ENCODE measurements around the gene OPCML. TPM values are rescaled to one million over a fixed set of nuclear protein-coding genes. Genes with fewer than 3 reads are reported as not detected.

Gene OPCML
- total and polyA plus RNA-seq, 4 donors = under 0.01 to 0.01 TPM; not detected in 2

DNA sequence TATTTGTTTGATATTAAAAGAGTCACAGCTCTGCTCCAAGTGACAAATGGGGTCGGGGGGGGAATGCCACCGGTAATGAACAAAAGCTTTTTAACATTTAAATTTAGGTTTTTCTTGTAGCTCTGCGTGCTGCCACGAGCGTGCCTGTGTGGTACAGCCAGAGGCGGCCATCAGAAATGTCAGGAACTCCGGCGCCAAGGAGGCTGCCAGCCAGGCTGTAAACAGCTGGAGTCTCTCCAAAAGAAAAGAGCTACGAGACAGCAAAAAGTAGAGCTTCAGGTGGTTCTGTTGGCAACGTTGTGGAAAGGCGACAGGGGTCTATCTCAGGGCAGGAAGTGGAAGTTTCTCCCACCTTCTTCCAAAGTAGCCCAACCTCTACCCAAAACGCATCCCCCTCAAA lies 532.8 kb downstream of the OPCML start:
- 28% methylated on average over 12 of the region's 12 CpGs for WGBS
- Histone ChIP-seq H3K27me3 (ENCODE audit: control insufficient read depth in 4 of 4, insufficient read depth in 4 of 4, low read length in 3 of 4) (peaks cover 0 to 6% (median 0%) of the 10 kb centered on the region in 4 donors), H3K9ac (ENCODE audit: low read depth in 1 of 2, low read length in 2 of 2) (no peak overlapping the region), H3K4me1 (ENCODE audit: control insufficient read depth in 4 of 4, insufficient read depth in 4 of 4, low read length in 3 of 4) (no peaks in the 10 kb centered on the region), H3K4me3 (ENCODE audit: low read depth in 1 of 3, low read length in 3 of 3) (no peak overlapping the region), H3K9me3 (ENCODE audit: control insufficient read depth in 4 of 4, low read length in 3 of 4) (peaks cover 0 to 6% (median 0%) of the 10 kb centered on the region in 4 donors), H3K27ac (ENCODE audit: low read depth in 1 of 2, low read length in 2 of 2) (no peak overlapping the region), H3K36me3 (ENCODE audit: control insufficient read depth in 4 of 4, insufficient read depth in 3 of 4, low read depth in 1 of 4, low read length in 3 of 4) (no peaks in the 10 kb centered on the region)
- TF ChIP-seq RXRA (IDR thresholded peaks at IDR 0.05) (no peak), JUND (IDR thresholded peaks at IDR 0.05) (no peak), FOXA2 (IDR thresholded peaks at IDR 0.05) (no peak), EGR1 (IDR thresholded peaks at IDR 0.05; ENCODE audit: low read depth in 2 of 2) (no peak), YY1 (IDR thresholded peaks at IDR 0.05) (no peak), GABPA (IDR thresholded peaks at IDR 0.05 in 1 of 2, conservative IDR thresholded peaks at IDR 0.05 in 1 of 2) (no peak), HNF4G (IDR thresholded peaks at IDR 0.05) (no peak), CTCF (IDR thresholded peaks at IDR 0.05; ENCODE audit: low read depth, low read length, missing input control) (no peak), HNF4A (conservative IDR thresholded peaks at IDR 0.05) (no peak), SP1 (IDR thresholded peaks at IDR 0.05) (no peak), ATF3 (IDR thresholded peaks at IDR 0.05) (no peak), REST (IDR thresholded peaks at IDR 0.05) (no peak), FOXA1 (IDR thresholded peaks at IDR 0.05) (no peak), NR2F2 (IDR thresholded peaks at IDR 0.05) (no peak), TAF1 (conservative IDR thresholded peaks at IDR 0.05) (no peak)
- TF ChIP-seq, protein P1, sequence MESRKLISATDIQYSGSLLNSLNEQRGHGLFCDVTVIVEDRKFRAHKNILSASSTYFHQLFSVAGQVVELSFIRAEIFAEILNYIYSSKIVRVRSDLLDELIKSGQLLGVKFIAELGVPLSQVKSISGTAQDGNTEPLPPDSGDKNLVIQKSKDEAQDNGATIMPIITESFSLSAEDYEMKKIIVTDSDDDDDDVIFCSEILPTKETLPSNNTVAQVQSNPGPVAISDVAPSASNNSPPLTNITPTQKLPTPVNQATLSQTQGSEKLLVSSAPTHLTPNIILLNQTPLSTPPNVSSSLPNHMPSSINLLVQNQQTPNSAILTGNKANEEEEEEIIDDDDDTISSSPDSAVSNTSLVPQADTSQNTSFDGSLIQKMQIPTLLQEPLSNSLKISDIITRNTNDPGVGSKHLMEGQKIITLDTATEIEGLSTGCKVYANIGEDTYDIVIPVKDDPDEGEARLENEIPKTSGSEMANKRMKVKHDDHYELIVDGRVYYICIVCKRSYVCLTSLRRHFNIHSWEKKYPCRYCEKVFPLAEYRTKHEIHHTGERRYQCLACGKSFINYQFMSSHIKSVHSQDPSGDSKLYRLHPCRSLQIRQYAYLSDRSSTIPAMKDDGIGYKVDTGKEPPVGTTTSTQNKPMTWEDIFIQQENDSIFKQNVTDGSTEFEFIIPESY (IDR thresholded peaks at IDR 0.05) = no peak
- no peak for DNase-seq (ENCODE audit: low spot score)

- WGBS = 44% methylated on average over 5 of the region's 5 CpGs
Observed at GRCh38 chr11:132999031-132999430, 533.3 kb downstream of the OPCML start.

More at GRCh38 chr11:132999031-132999430, 533.3 kb downstream of the OPCML start:
- peaks cover 0 to 3% (median 0%) of the 10 kb centered on the region in 4 donors for H3K9me3 ChIP-seq (ENCODE audit: control insufficient read depth in 4 of 4, low read length in 3 of 4)
- peaks cover 0 to 8% (median 0%) of the 10 kb centered on the region in 4 donors for H3K27me3 ChIP-seq (ENCODE audit: control insufficient read depth in 4 of 4, insufficient read depth in 4 of 4, low read length in 3 of 4)
- no peaks in the 10 kb centered on the region for H3K36me3 ChIP-seq (ENCODE audit: control insufficient read depth in 4 of 4, insufficient read depth in 3 of 4, low read depth in 1 of 4, low read length in 3 of 4)
- no peak overlapping the region for H3K9ac ChIP-seq (ENCODE audit: low read depth in 1 of 2, low read length in 2 of 2)
- H3K4me1 ChIP-seq (ENCODE audit: control insufficient read depth in 4 of 4, insufficient read depth in 4 of 4, low read length in 3 of 4) = peaks cover 0 to 4% (median 3%) of the 10 kb centered on the region in 4 donors
- no peak for DNase-seq (ENCODE audit: low spot score)
- no peak overlapping the region for H3K27ac ChIP-seq (ENCODE audit: low read depth in 1 of 2, low read length in 2 of 2)
- no peak overlapping the region for H3K4me3 ChIP-seq (ENCODE audit: low read depth in 1 of 3, low read length in 3 of 3)
- no peak for TF ChIP-seq ATF3 (IDR thresholded peaks at IDR 0.05)
- no peak for TF ChIP-seq RAD21 (IDR thresholded peaks at IDR 0.05)
- TF ChIP-seq HNF4G (IDR thresholded peaks at IDR 0.05) = no peak
- TF ChIP-seq RXRA (IDR thresholded peaks at IDR 0.05) = no peak
- no peak for TF ChIP-seq TAF1 (conservative IDR thresholded peaks at IDR 0.05)
- TF ChIP-seq YY1 (IDR thresholded peaks at IDR 0.05) = no peak
